Epithelial cell of esophagus (primary cell): Measurements from ENCODE around the gene CCDC197.

Experiments
- DNase-seq: peaks from one replicate; pipeline ENCODE4 v3.0.0; 2010; ENCODE audit warnings: low read depth
- H3K4me3 ChIP-seq: 2 replicates; pipeline ENCODE4 v1.5.1; 2011; ENCODE audit warnings: mild to moderate bottlenecking, low read length, control low read depth
- TF ChIP-seq, protein P1 (sequence below): IDR thresholded peaks from 2 replicates; pipeline ENCODE4 v1.5.1; 2011; ENCODE audit warnings: low read depth, mild to moderate bottlenecking, low read length, control low read depth, inconsistent platforms; ENCODE audit not compliant: insufficient read depth; ENCODE audit errors: missing control alignments

Gene CCDC197

DNA sequence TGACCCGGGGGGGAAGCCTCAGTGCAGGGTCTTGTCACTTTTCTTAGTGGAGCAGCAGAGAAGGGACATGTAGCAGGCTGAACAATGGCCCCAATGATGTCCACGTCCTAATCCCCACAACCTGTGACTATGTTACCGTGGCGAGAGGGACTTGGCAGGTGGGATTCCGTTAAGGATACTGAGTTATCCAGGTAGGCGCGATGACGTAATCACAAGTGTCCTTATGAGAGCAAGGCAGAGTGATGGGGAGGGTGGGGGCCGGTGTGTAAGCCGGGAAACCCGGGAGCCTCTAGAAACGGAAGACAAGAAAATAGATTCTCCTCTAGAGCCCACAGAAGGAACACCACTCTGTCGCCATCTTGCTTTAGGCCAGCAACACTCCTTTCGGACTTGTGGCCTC is 33.5 kb downstream of the CCDC197 start:
- TF ChIP-seq, protein P1, sequence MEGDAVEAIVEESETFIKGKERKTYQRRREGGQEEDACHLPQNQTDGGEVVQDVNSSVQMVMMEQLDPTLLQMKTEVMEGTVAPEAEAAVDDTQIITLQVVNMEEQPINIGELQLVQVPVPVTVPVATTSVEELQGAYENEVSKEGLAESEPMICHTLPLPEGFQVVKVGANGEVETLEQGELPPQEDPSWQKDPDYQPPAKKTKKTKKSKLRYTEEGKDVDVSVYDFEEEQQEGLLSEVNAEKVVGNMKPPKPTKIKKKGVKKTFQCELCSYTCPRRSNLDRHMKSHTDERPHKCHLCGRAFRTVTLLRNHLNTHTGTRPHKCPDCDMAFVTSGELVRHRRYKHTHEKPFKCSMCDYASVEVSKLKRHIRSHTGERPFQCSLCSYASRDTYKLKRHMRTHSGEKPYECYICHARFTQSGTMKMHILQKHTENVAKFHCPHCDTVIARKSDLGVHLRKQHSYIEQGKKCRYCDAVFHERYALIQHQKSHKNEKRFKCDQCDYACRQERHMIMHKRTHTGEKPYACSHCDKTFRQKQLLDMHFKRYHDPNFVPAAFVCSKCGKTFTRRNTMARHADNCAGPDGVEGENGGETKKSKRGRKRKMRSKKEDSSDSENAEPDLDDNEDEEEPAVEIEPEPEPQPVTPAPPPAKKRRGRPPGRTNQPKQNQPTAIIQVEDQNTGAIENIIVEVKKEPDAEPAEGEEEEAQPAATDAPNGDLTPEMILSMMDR: no peak
- no peak for DNase-seq
- H3K4me3 ChIP-seq: no peak overlapping the region

DNA sequence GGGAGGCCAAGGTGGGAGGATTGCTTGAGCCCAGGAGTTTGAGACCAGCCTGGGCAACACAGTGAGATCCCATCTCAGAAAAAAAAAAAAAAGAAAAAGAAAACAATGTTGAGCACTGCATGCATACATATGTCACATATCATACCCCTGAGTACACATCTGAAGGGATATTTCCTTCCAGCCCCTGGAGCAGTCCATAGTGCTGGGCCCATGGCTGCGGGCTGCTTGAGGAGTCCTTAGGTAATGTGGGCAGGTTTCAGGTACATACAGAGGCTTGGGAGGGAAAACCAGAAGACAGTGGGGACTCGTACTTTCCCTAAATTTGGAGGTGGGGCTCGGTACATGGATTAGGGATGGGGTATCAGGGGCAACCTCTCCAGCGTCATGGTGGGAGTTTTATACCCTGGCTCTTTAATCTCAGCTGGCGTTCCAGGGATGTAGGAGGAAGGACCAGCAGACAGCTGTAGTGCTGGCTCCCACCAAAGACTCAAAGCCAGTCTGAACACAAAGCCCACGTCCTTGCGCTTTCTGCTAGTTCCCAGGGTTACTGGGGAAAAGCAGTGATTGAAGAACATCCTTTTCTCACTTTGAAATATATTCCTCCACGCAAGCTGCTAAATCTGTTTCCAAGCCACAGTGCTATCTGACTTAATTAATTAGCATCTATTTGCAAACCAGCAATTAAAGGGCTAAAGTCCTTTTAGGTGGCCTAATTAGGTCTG is 34.2 kb downstream of the CCDC197 start:
- DNase-seq: no peak
- no peak overlapping the region for H3K4me3 ChIP-seq
- TF ChIP-seq, protein P1: no peak

DNA sequence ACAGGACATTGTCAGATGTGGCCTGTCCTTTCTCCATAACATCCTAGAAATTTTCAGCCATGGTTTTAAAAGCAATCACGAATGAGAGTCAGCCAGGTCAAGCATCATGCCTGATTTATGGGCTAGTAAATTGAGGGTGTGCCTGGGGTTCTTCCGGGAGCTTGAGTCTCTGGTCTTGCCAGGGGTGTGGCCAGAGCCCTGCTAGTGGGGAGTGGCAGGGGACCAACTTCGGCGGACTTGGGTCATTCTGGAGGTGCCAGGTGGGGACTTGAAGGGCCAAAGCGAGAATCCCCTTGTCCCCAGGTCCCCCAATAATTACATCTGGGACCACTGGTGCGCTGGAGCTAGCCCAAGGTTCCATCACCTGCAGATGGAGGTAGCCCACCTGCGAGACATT is 34.8 kb downstream of the CCDC197 start:
- no peak for DNase-seq
- TF ChIP-seq, protein P1: no peak
- no peak overlapping the region for H3K4me3 ChIP-seq

DNA sequence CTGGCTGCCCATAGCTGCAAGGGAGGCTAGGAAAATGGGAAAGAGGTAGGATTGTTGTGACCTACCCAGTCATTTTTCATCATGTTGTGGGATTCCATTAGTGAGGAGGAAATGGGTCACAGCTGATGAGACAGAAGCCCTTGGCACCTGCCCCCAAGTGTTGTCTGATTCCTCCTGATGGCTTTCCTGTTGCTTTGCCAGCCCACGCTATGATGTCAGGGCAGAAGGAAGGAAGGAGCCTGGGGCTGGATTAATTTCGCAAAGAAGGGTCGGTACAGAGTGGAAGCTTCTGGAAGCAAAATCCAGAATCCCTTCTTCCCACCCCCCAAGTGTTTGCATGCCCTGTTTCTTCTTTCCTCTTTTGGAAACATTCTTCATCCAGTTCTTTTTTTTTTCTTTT is 37.8 kb downstream of the CCDC197 start:
- peak; percentile 17 for DNase-seq
- TF ChIP-seq, protein P1: no peak
- H3K4me3 ChIP-seq: no peak overlapping the region

DNA sequence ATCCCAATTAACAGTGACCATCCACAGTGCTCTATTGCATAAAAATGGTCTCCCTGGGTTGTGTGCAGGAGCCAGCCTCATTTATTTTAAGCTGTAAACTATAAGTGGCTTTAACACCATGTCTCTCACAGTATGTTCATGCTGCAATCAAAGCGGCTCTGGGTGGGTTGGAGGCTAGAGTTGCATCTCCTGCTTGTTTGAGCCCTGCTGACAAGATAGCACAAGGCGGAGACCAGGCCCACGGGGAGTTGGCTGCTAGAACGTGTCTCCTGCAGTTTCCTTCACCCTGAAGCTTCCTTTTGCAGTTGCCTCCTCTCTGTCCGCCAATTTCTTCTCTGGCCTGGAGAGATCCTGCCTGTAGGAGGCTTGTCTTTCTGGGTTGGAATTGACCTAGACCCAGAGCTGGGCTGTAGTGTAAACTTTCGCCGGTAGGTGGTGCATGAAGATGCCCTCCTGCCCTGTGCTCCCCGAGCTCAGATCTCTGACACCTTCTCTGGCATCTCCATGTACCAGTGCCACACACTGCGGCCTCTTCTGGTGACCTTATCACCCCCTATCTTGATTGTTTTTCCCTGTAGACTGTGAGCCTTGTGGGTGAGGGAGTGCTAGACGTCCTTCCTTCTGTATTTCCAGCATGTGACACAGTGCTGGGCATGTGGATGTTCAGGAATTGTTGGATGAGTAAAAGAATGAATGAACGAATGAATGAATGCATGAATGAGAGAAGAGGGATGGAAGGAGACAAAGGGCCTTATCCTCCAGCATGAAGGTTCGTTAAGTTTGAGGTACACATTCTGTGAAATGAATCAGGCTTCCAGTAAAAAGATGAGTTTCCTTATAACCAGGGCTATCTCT is 39.4 kb downstream of the CCDC197 start:
- peak; percentile 72 for DNase-seq
- TF ChIP-seq, protein P1: peak; percentile 89
- H3K4me3 ChIP-seq: no peak overlapping the region

DNA sequence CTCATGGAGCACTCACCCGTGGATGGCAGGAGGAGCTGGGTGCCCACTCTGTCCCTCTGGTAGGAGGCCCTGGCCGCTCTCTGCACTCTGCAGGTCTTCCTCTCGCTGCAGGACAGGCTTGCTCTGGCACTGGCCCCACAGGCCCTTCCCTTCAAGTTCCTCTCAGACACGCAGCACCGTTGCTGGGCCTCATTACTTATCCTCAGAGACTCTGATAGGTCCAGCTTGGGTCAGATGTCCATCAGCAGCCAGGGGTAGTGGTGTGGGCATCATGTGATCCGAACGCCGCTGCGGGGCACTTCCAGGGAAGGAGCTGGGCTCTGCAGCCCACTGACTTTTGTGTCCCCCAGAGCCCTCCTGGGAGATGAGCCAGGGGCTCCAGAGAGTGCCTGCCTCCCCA is 40.9 kb downstream of the CCDC197 start:
- H3K4me3 ChIP-seq: no peak overlapping the region
- no peak for DNase-seq
- TF ChIP-seq, protein P1: no peak

DNA sequence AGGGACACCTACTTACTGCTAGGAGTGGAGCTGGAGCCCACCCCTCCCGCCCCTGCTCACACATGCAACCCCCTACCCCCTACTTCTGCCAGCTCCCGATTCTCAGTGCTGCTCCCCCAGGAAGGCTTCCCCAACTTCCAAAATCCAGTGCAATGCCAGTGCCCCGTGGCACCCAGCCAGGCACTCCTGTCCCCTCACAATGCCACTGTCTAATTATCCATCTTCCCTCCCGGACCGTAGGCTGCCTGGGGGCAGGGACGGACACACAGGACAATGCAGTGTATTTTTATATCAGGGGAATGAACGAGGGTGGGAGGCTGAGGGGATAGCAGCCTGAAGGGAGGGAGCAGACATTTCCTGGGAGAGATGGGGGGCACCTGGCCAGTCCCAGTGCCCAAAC is 41.4 kb downstream of the CCDC197 start:
- DNase-seq: no peak
- H3K4me3 ChIP-seq: no peak overlapping the region
- TF ChIP-seq, protein P1: no peak
